Peyer's patch (tissue), 4 donors: Measurements from ENCODE around the gene FLACC1. TPM values are rescaled to one million over a fixed set of nuclear protein-coding genes. Genes with fewer than 3 reads are reported as not detected.
"Not testable (repeated sequence)": the region's sequence is repeated elsewhere in the genome, so short reads cannot be mapped to it uniquely, and the experiment has no call there.

ENCODE experiments used
- DNase-seq, 3 donors: peaks; one replicate each; pipeline ENCODE4 v3.0.0-alpha.2; 2017 to 2019
- H3K27ac ChIP-seq, 4 donors: fragments of 200-600 bp; sonication (generic); one replicate each; pipeline ENCODE4 v1.5.1; 2016 to 2019
- H3K27me3 ChIP-seq, 2 donors: fragments of 200-600 bp; sonication (generic); one replicate each; pipeline ENCODE4 v1.5.1; 2019
- H3K36me3 ChIP-seq, 3 donors: fragments of 200-600 bp; sonication (generic); one replicate each; pipeline ENCODE4 v1.5.1; 2016 to 2019
- H3K4me1 ChIP-seq, 4 donors: fragments of 200-600 bp; sonication (generic); one replicate each; pipeline ENCODE4 v1.5.1; 2016 to 2019
- H3K4me3 ChIP-seq, 4 donors: fragments of 200-600 bp; sonication (generic); 1 replicate in 3 of 4; 2 replicates in 1 of 4; pipeline ENCODE4 v1.5.1; 2016 to 2019; ENCODE audit warnings: mild to moderate bottlenecking in 1 of 4
- H3K9me3 ChIP-seq, 4 donors: fragments of 200-600 bp; sonication (generic); one replicate each; pipeline ENCODE4 v1.5.1; 2016 to 2019; ENCODE audit warnings: mild to moderate bottlenecking in 1 of 4
- POLR2A ChIP-seq, 2 donors: fragments of 450-650 bp; IDR thresholded peaks; one replicate each; pipeline ENCODE4 v1.5.1; 2017; ENCODE audit warnings: antibody characterized with exemption in 2 of 2, mild to moderate bottlenecking in 2 of 2, moderate library complexity in 2 of 2
- total RNA-seq, 4 donors: library from RNA; depleted of rRNA; stranded (reverse); fragments of >200 nt; gene quantifications; one replicate each; pipeline ENCODE4 v1.1.0, GENCODE V29; 2016
- TF ChIP-seq, protein P1 (sequence below), 6 experiments: fragments of 450-650 bp in 4 of 6; fragments of 200-600 bp in 2 of 6; sonication (generic) in 1 of 6; IDR thresholded peaks; one replicate each; pipeline ENCODE4 v1.5.1; 2017 to 2019; ENCODE audit warnings: antibody characterized with exemption in 6 of 6, mild to moderate bottlenecking in 3 of 6, moderate library complexity in 1 of 6

Gene FLACC1
- total RNA-seq, 4 donors from 2014 or later, result 3.3 to 7.8 (median 6.6) TPM; not detected in 1

DNA sequence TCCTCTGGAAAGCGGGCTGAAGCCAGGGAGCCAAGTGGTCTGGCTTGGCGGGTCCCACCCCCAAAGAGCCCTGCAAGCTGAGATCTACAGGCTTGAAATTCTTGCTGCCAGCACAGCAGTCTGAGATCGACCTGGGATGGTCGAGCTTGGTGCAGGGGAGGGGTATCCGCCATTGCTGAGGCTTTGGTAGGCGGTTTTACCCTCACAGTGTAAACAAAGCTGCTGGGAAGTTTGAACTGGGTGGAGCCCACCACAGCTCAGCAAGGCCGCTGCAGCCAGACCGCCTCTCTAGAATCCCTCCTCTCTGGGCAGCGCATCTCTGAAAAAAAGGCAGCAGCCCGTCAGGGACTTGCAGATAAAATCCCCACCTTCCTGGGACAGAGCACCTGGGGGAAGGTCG lies 12.6 kb upstream of the FLACC1 start:
- TF ChIP-seq POLR2A (IDR thresholded peaks at IDR 0.05), result no peak
- TF ChIP-seq, protein P1, sequence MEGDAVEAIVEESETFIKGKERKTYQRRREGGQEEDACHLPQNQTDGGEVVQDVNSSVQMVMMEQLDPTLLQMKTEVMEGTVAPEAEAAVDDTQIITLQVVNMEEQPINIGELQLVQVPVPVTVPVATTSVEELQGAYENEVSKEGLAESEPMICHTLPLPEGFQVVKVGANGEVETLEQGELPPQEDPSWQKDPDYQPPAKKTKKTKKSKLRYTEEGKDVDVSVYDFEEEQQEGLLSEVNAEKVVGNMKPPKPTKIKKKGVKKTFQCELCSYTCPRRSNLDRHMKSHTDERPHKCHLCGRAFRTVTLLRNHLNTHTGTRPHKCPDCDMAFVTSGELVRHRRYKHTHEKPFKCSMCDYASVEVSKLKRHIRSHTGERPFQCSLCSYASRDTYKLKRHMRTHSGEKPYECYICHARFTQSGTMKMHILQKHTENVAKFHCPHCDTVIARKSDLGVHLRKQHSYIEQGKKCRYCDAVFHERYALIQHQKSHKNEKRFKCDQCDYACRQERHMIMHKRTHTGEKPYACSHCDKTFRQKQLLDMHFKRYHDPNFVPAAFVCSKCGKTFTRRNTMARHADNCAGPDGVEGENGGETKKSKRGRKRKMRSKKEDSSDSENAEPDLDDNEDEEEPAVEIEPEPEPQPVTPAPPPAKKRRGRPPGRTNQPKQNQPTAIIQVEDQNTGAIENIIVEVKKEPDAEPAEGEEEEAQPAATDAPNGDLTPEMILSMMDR (IDR thresholded peaks at IDR 0.05), result no peak
- Histone ChIP-seq H3K4me1 (no peaks in the 10 kb centered on the region), H3K27me3 (no peaks in the 10 kb centered on the region), H3K9me3 (peaks cover 0 to 5% (median 0%) of the 10 kb centered on the region in 4 donors), H3K27ac (no peak overlapping the region), H3K36me3 (peaks cover 0 to 9% (median 0%) of the 10 kb centered on the region in 3 donors), H3K4me3 (no peak overlapping the region)
- DNase-seq, result no peak

GRCh38 chr2:201369318-201369717 lies 12.2 kb upstream of the FLACC1 start:
- DNase-seq, H3K36me3 ChIP-seq, H3K27ac ChIP-seq, H3K27me3 ChIP-seq, H3K9me3 ChIP-seq, H3K4me3 ChIP-seq, H3K4me1 ChIP-seq: not testable (repeated sequence)

GRCh38 chr2:201366146-201366545 lies 9.0 kb upstream of the FLACC1 start:
- H3K4me1 ChIP-seq, result no peaks in the 10 kb centered on the region
- H3K27me3 ChIP-seq, result no peaks in the 10 kb centered on the region
- TF ChIP-seq, protein P1 (IDR thresholded peaks at IDR 0.05), result no peak
- no peak for TF ChIP-seq POLR2A (IDR thresholded peaks at IDR 0.05)
- peaks cover 0 to 5% (median 0%) of the 10 kb centered on the region in 4 donors for H3K9me3 ChIP-seq
- DNase-seq, result no peak
- peaks cover 0 to 17% (median 0%) of the 10 kb centered on the region in 3 donors for H3K36me3 ChIP-seq
- no peak overlapping the region for H3K4me3 ChIP-seq
- H3K27ac ChIP-seq, result no peak overlapping the region

DNA sequence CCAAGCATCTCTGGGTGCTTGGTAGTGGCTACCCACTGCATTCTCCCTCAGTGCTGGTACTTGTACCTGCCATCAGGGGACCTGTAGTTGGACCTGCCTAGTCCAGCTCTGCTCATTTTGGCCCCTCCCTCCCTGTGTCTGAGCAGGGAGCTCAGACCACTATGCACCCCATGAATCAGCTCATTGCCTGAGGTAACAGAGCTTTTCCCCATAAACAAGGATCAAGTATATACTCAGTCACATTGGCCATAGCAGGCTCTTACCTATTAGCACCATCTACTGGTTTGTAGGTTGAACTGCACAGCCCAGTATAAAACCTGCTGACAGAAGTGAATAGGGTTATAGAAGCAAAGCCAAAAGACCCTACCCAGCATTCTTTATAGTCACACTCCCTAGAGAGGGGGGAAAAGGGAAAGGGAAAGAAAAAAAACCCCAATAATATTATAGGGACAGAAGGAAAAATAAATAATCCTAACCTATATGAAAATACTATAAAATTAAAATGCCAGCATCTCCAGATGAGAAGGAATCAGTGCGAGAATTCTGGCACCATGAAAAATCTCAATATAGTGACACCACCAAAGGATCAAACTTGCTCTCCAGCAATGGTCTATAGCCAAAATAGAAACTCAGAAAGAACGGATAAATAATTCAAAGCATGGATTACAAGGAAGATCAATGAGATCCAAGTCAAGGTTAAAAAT lies 6.9 kb upstream of the FLACC1 start:
- peak in 1 of 3 donors; percentile 57 for DNase-seq
- Histone ChIP-seq H3K4me1 (no peaks in the 10 kb centered on the region), H3K4me3 (no peak overlapping the region), H3K27me3 (no peaks in the 10 kb centered on the region), H3K36me3 (peaks cover 0 to 16% (median 0%) of the 10 kb centered on the region in 3 donors), H3K27ac (no peak overlapping the region), H3K9me3 (peaks cover 0 to 5% (median 0%) of the 10 kb centered on the region in 4 donors)
- no peak for TF ChIP-seq POLR2A (IDR thresholded peaks at IDR 0.05)
- TF ChIP-seq, protein P1 (IDR thresholded peaks at IDR 0.05), result peak; percentile 67 to 91 (median 85)

GRCh38 chr2:201362396-201362795 lies 5.3 kb upstream of the FLACC1 start:
- DNase-seq, result no peak
- Histone ChIP-seq H3K27me3 (no peaks in the 10 kb centered on the region), H3K36me3 (peaks cover 0 to 20% (median 0%) of the 10 kb centered on the region in 3 donors), H3K4me1 (no peaks in the 10 kb centered on the region), H3K4me3 (no peak overlapping the region), H3K9me3 (peaks cover 0 to 3% (median 0%) of the 10 kb centered on the region in 4 donors), H3K27ac (no peak overlapping the region)
- no peak for TF ChIP-seq POLR2A (IDR thresholded peaks at IDR 0.05)

GRCh38 chr2:201361078-201361733 lies 4.1 kb upstream of the FLACC1 start:
- no peaks in the 10 kb centered on the region for H3K27me3 ChIP-seq
- H3K36me3 ChIP-seq, result peaks cover 0 to 20% (median 0%) of the 10 kb centered on the region in 3 donors
- no peak overlapping the region for H3K27ac ChIP-seq
- no peaks in the 10 kb centered on the region for H3K4me1 ChIP-seq
- no peak for DNase-seq
- TF ChIP-seq, protein P1 (IDR thresholded peaks at IDR 0.05), result no peak
- TF ChIP-seq POLR2A (IDR thresholded peaks at IDR 0.05), result no peak
- no peaks in the 10 kb centered on the region for H3K9me3 ChIP-seq
- H3K4me3 ChIP-seq, result no peak overlapping the region
